ENCODE measurements around the gene DCANP1.

Gene DCANP1

DNA sequence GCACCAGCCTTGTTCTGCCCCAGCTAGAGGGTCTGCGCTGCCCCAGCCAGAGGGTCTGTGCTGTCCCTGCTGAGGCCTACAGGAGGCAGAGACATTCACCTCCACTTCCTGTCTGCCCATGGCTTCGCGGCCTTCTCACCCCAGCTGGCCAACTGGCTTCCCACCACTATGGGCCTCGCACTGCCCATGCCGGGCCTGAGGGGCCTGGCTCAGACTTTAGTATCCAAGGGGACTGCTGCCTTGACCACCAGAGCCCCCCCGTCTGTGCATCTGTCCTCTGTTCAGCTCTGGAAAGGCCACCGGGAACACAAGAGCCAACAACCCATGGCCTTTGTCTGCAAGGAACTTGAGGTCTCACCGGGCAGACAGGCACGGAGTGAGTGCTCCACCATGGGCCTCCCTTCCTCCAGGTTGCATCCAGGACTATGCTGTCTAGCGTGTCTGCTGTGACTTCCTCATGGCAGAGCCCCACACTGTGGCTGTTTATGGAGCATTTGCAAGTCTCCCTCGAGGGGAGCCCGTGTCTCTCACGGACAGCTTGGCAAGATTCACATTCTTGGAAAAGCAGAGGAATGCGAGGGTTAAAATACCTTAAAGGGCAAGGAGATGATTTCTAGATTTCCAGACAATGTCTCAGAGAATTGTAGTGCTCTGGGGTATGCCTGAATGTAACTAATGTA, 1.7 kb downstream of the DCANP1 start:
- TF ChIP-seq CTCF (conservative IDR thresholded peaks at IDR 0.05; ENCODE audit: low read depth, low read length): no peak
- no peak for DNase-seq (ENCODE audit: low read depth)
- H3K4me3 ChIP-seq (ENCODE audit: low read depth, low read length): no peak overlapping the region

DNA sequence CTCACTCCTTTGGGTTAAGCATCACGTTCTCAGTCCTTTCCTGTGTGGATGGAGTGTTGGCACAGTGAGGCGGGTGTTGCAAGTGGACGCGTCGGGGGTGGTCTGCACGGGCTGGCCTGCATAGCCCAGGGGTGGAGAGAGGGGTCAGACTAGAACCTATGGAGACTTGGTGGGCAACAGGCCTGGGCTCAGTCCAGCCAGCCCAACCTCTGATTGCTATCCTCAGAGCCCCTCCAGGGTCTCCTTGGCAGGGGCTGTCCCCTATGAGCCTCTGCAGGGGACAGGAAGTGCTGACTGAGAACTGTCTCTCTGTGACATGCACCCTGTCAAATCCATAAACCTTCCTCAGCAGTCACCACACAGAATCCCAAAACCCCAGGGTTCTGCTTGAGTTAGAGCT, 2.3 kb downstream of the DCANP1 start:
- no peak for DNase-seq (ENCODE audit: low read depth)
- TF ChIP-seq CTCF (conservative IDR thresholded peaks at IDR 0.05; ENCODE audit: low read depth, low read length): no peak
- no peak overlapping the region for H3K4me3 ChIP-seq (ENCODE audit: low read depth, low read length)

GRCh38 chr5:135444360-135444759, 2.8 kb downstream of the DCANP1 start:
- no peak overlapping the region for H3K4me3 ChIP-seq (ENCODE audit: low read depth, low read length)
- DNase-seq (ENCODE audit: low read depth): no peak
- TF ChIP-seq CTCF (conservative IDR thresholded peaks at IDR 0.05; ENCODE audit: low read depth, low read length): no peak

DNA sequence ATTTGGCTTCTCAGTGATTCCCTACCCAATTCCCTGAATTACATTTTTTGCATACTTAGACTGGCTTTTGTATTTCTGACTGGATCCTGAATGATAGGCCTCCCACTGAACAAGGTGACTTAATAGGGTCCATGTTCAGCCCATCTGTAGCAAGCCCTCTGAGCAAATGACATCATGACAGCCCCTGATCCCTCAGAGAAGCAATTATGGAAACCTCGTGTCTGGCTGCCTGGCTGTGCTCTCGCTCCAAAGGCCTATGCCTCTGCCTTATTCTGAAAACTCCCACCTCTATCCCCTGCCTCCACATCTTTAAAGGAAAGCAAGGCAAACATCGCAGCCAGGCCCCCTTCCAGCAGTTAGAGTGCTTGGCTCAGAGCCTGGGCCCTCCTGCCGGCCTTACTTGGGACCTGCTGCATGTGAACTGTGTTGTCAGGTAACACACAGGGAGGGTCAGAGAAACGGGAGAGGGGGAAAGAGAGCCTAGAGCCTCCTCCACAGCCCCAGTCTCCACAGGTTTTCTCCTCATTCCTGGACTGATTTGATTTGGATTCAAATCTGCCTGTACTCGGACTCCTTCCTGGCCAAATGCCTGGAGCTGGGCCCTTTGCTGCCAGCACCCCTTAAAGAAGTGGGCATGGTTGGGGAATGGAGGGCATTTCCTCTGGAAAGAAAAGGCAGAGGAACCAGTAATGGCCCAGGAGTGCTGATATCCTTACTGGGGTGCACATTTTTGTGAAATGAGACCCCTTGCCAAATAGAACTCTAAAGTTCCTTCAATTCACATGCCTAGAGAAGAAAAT, 3.8 kb downstream of the DCANP1 start:
- no peak for DNase-seq (ENCODE audit: low read depth)
- H3K4me3 ChIP-seq (ENCODE audit: low read depth, low read length): no peak overlapping the region
- TF ChIP-seq CTCF (conservative IDR thresholded peaks at IDR 0.05; ENCODE audit: low read depth, low read length): no peak

GRCh38 chr5:135442431-135443160, 4.6 kb downstream of the DCANP1 start:
- TF ChIP-seq CTCF (conservative IDR thresholded peaks at IDR 0.05; ENCODE audit: low read depth, low read length): no peak
- H3K4me3 ChIP-seq (ENCODE audit: low read depth, low read length): no peak overlapping the region
- DNase-seq (ENCODE audit: low read depth): no peak

- no peak for TF ChIP-seq CTCF (conservative IDR thresholded peaks at IDR 0.05; ENCODE audit: low read depth, low read length)
- H3K4me3 ChIP-seq (ENCODE audit: low read depth, low read length): no peak overlapping the region
- DNase-seq (ENCODE audit: low read depth): no peak
Measured at GRCh38 chr5:135441919-135442318, 5.2 kb downstream of the DCANP1 start.

All from choroid plexus epithelial cell (primary cell).